GM12878 (cell line): ENCODE measurements around the gene CRB2.

ENCODE experiments used
- ATF3 ChIP-seq: IDR thresholded peaks from 2 replicates; pipeline ENCODE4 v1.6.1; 2011; ENCODE audit warnings: low read depth, mild to moderate bottlenecking, low read length, moderate library complexity, borderline replicate concordance; ENCODE audit errors: extremely low read depth
- CTCF ChIP-seq, 3 experiments: IDR thresholded peaks in 2 of 3; conservative IDR thresholded peaks in 1 of 3; 2 replicates each; pipeline ENCODE4 v1.5.1; 2011; ENCODE audit warnings: low read depth in 3 of 3, low read length in 3 of 3, mild to moderate bottlenecking in 3 of 3, control low read depth in 2 of 3, moderate library complexity in 2 of 3, inconsistent platforms in 1 of 3, mixed read lengths in 1 of 3; ENCODE audit not compliant: control insufficient read depth in 2 of 3, insufficient read depth in 1 of 3; ENCODE audit errors: extremely low read depth in 1 of 3
- EP300 ChIP-seq, 2 experiments: fragments of 150-350 bp in 1 of 2; IDR thresholded peaks; 2 replicates each; pipeline ENCODE4 v1.6.1; 2011 to 2012; ENCODE audit warnings: low read depth in 2 of 2, low read length in 2 of 2, borderline replicate concordance in 1 of 2, improper control_type of control experiment in 1 of 2, inconsistent platforms in 1 of 2; ENCODE audit not compliant: control insufficient read depth in 1 of 2
- GATAD2B ChIP-seq: fragments of 450-650 bp; conservative IDR thresholded peaks from 2 replicates; pipeline ENCODE4 v1.6.1; 2017; ENCODE audit warnings: low read depth, mild to moderate bottlenecking, moderate library complexity
- MAX ChIP-seq: IDR thresholded peaks from 2 replicates; pipeline ENCODE4 v1.6.1; 2012; ENCODE audit warnings: low read depth, low read length, improper control_type of control experiment
- NR2C1 ChIP-seq: fragments of 450-650 bp; IDR thresholded peaks from 2 replicates; pipeline ENCODE4 v1.6.1; 2017; ENCODE audit warnings: antibody characterized with exemption, mild to moderate bottlenecking, moderate library complexity
- NR2C2 ChIP-seq: IDR thresholded peaks from 2 replicates; pipeline ENCODE4 v1.6.1; 2011; ENCODE audit warnings: borderline replicate concordance, low read depth; ENCODE audit not compliant: control insufficient read depth, insufficient read length
- POLR2A ChIP-seq: IDR thresholded peaks from 2 replicates; pipeline ENCODE4 v1.6.1; 2011; ENCODE audit warnings: low read depth, mild to moderate bottlenecking, low read length
- POLR2AphosphoS5 ChIP-seq: IDR thresholded peaks from 2 replicates; pipeline ENCODE4 v1.6.1; 2011; ENCODE audit warnings: mild to moderate bottlenecking, low read length, inconsistent platforms
- SKIL ChIP-seq: fragments of 450-650 bp; IDR thresholded peaks from 2 replicates; pipeline ENCODE4 v1.6.1; 2017; ENCODE audit warnings: mild to moderate bottlenecking, low read depth, inconsistent platforms; ENCODE audit not compliant: poor library complexity, severe bottlenecking
- TBL1XR1 ChIP-seq: IDR thresholded peaks from 2 replicates; pipeline ENCODE4 v1.6.1; 2012; ENCODE audit warnings: low read depth, low read length, improper control_type of control experiment

GRCh38 chr9:123408313-123409262 is 52.6 kb downstream of the CRB2 start:
- no peak for TF ChIP-seq GATAD2B
- no peak for TF ChIP-seq CTCF (IDR thresholded peaks at IDR 0.05 in 2 of 3, conservative IDR thresholded peaks at IDR 0.05 in 1 of 3; ENCODE audit: control insufficient read depth in 2 of 3, extremely low read depth in 1 of 3, insufficient read depth in 1 of 3, low read depth in 3 of 3, low read length in 3 of 3)
- no peak for TF ChIP-seq TBL1XR1
- no peak for TF ChIP-seq SKIL
- no peak for TF ChIP-seq NR2C1
- no peak for TF ChIP-seq ATF3
- no peak for TF ChIP-seq NR2C2
- no peak for TF ChIP-seq POLR2AphosphoS5
- no peak for TF ChIP-seq POLR2A
- no peak for TF ChIP-seq EP300 (IDR thresholded peaks at IDR 0.05; ENCODE audit: borderline replicate concordance in 1 of 2, control insufficient read depth in 1 of 2, low read depth in 2 of 2, low read length in 2 of 2)
- no peak for TF ChIP-seq MAX
